Tibial nerve (tissue), 4 donors: Measurements from ENCODE around the gene HMGA1.

Source experiments
- EP300 ChIP-seq, 2 donors: sonication (generic); formaldehyde crosslinking; IDR thresholded peaks; one replicate each; pipeline ENCODE4 v1.6.1; 2017; ENCODE audit warnings: antibody characterized with exemption in 2 of 2, mild to moderate bottlenecking in 1 of 2
- POLR2A ChIP-seq, 2 donors: fragments of 450-650 bp; IDR thresholded peaks; one replicate each; pipeline ENCODE4 v1.6.1; 2017; ENCODE audit warnings: antibody characterized with exemption in 2 of 2, mild to moderate bottlenecking in 2 of 2, moderate library complexity in 2 of 2
- TF ChIP-seq, protein P1 (sequence below), 5 experiments: fragments of 200-600 bp in 3 of 5; fragments of 450-650 bp in 2 of 5; sonication (generic) in 3 of 5; IDR thresholded peaks; one replicate each; pipeline ENCODE4 v1.5.1; 2016 to 2019; ENCODE audit warnings: antibody characterized with exemption in 5 of 5, mild to moderate bottlenecking in 3 of 5, moderate library complexity in 2 of 5

DNA sequence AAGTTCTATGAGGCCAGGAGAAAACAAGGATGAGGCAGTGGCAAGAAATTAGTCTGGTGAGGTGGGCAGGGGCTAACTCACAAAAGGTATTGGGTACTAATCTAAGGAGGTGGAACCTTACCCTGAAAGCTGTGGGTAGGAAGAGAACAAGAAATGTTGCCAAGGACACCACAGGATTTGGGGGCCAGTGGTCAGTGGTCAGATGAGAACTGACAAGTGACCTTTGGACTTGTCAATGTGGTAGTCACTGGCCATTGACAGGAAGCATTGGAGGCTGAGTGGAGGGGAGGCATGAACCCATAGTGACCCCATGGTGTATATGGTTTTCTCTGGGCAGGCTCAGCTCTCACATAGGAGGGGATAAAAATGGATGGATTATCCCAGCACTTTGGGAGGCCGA, 37.5 kb downstream of the HMGA1 start:
- TF ChIP-seq, protein P1, sequence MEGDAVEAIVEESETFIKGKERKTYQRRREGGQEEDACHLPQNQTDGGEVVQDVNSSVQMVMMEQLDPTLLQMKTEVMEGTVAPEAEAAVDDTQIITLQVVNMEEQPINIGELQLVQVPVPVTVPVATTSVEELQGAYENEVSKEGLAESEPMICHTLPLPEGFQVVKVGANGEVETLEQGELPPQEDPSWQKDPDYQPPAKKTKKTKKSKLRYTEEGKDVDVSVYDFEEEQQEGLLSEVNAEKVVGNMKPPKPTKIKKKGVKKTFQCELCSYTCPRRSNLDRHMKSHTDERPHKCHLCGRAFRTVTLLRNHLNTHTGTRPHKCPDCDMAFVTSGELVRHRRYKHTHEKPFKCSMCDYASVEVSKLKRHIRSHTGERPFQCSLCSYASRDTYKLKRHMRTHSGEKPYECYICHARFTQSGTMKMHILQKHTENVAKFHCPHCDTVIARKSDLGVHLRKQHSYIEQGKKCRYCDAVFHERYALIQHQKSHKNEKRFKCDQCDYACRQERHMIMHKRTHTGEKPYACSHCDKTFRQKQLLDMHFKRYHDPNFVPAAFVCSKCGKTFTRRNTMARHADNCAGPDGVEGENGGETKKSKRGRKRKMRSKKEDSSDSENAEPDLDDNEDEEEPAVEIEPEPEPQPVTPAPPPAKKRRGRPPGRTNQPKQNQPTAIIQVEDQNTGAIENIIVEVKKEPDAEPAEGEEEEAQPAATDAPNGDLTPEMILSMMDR (IDR thresholded peaks at IDR 0.05), result no peak
- no peak for TF ChIP-seq EP300 (IDR thresholded peaks at IDR 0.05)
- no peak for TF ChIP-seq POLR2A (IDR thresholded peaks at IDR 0.05)
